ENCODE measurements around the gene ARF5. TPM values are rescaled to one million over a fixed set of nuclear protein-coding genes. Genes with fewer than 3 reads are reported as not detected.

Gene ARF5
- total RNA-seq, 2 experiments from 2014 or later = 87.0 TPM

- H3K27ac Mint-ChIP-seq = no peak overlapping the region
- DNase-seq (no peak), ATAC-seq (ENCODE audit: poor library complexity) (no peak)
- H3K9me3 Mint-ChIP-seq = no peaks in the 10 kb centered on the region
- intact Hi-C loops (cut with DNase I, micrococcal nuclease) = no loop called here
- H3K4me1 ChIP-seq (ENCODE audit: insufficient read depth, low read length) = no peaks in the 10 kb centered on the region
- H3K36me3 ChIP-seq (ENCODE audit: insufficient read depth, low read length) = no peaks in the 10 kb centered on the region
- H3K36me3 Mint-ChIP-seq (ENCODE audit: low read depth) = no peaks in the 10 kb centered on the region
- H3K4me3 Mint-ChIP-seq = no peak overlapping the region
- ChIA-PET POLR2A (no interaction called here), CTCF (no interaction called here)
- H3K27me3 Mint-ChIP-seq = peaks cover 23% of the 10 kb centered on the region
- no peak overlapping the region for H3K27ac ChIP-seq (ENCODE audit: low read depth in 1 of 2, low read length in 2 of 2)
- H3K4me3 ChIP-seq (ENCODE audit: low read length) = no peak overlapping the region
- no peaks in the 10 kb centered on the region for H3K4me1 Mint-ChIP-seq (ENCODE audit: low read depth)
- H3K9me3 ChIP-seq (ENCODE audit: control insufficient read depth in 1 of 2, insufficient read depth in 1 of 2, low read length in 2 of 2) = peaks cover 0 to 20% of the 10 kb centered on the region in 2 experiments
- peaks cover 0 to 6% of the 10 kb centered on the region in 2 experiments for H3K27me3 ChIP-seq (ENCODE audit: control insufficient read depth in 1 of 2, insufficient read depth in 2 of 2, low read length in 2 of 2)
- no peak for TF ChIP-seq CTCF (IDR thresholded peaks at IDR 0.05)
Observed at GRCh38 chr7:127608446-127608845, 20.2 kb downstream of the ARF5 start.

GRCh38 chr7:127609297-127609696 is 21.1 kb downstream of the ARF5 start:
- Histone ChIP-seq H3K36me3 (ENCODE audit: insufficient read depth, low read length) (no peaks in the 10 kb centered on the region), H3K9me3 (ENCODE audit: control insufficient read depth in 1 of 2, insufficient read depth in 1 of 2, low read length in 2 of 2) (peaks cover 0 to 20% of the 10 kb centered on the region in 2 experiments), H3K4me1 (ENCODE audit: insufficient read depth, low read length) (no peaks in the 10 kb centered on the region), H3K27ac (ENCODE audit: low read depth in 1 of 2, low read length in 2 of 2) (no peak overlapping the region), H3K4me3 (ENCODE audit: low read length) (no peak overlapping the region), H3K27me3 (ENCODE audit: control insufficient read depth in 1 of 2, insufficient read depth in 2 of 2, low read length in 2 of 2) (peaks cover 0 to 6% of the 10 kb centered on the region in 2 experiments)
- ChIA-PET POLR2A (no interaction called here), CTCF (no interaction called here)
- Mint-ChIP-seq H3K4me3 (no peak overlapping the region), H3K9me3 (no peaks in the 10 kb centered on the region), H3K4me1 (ENCODE audit: low read depth) (no peaks in the 10 kb centered on the region), H3K27me3 (peaks cover 32% of the 10 kb centered on the region), H3K36me3 (ENCODE audit: low read depth) (no peaks in the 10 kb centered on the region), H3K27ac (no peak overlapping the region)
- ATAC-seq (ENCODE audit: poor library complexity) = no peak
- no peak for TF ChIP-seq CTCF (IDR thresholded peaks at IDR 0.05)
- intact Hi-C loops (cut with DNase I, micrococcal nuclease) = no loop called here
- no peak for DNase-seq

GRCh38 chr7:127612263-127612662 is 24.1 kb downstream of the ARF5 start:
- Mint-ChIP-seq H3K27ac (no peak overlapping the region), H3K27me3 (peaks cover 48% of the 10 kb centered on the region), H3K9me3 (no peaks in the 10 kb centered on the region), H3K4me1 (ENCODE audit: low read depth) (no peaks in the 10 kb centered on the region), H3K4me3 (no peak overlapping the region), H3K36me3 (ENCODE audit: low read depth) (no peaks in the 10 kb centered on the region)
- DNase-seq = no peak
- CTCF ChIA-PET = no interaction called here
- POLR2A ChIA-PET = no interaction called here
- Histone ChIP-seq H3K9me3 (ENCODE audit: control insufficient read depth in 1 of 2, insufficient read depth in 1 of 2, low read length in 2 of 2) (peaks cover 0 to 20% of the 10 kb centered on the region in 2 experiments), H3K36me3 (ENCODE audit: insufficient read depth, low read length) (no peaks in the 10 kb centered on the region), H3K4me3 (ENCODE audit: low read length) (no peak overlapping the region), H3K4me1 (ENCODE audit: insufficient read depth, low read length) (no peaks in the 10 kb centered on the region), H3K27ac (ENCODE audit: low read depth in 1 of 2, low read length in 2 of 2) (no peak overlapping the region), H3K27me3 (ENCODE audit: control insufficient read depth in 1 of 2, insufficient read depth in 2 of 2, low read length in 2 of 2) (peaks cover 7 to 17% of the 10 kb centered on the region in 2 experiments)
- ATAC-seq (ENCODE audit: poor library complexity) = no peak
- intact Hi-C loops (cut with DNase I, micrococcal nuclease) = no loop called here
- no peak for TF ChIP-seq CTCF (IDR thresholded peaks at IDR 0.05)

All from CD4-positive, alpha-beta T cell (primary cell).